Frontal cortex (tissue), 4 donors: ENCODE measurements around the gene PRKAR2A. TPM values are rescaled to one million over a fixed set of nuclear protein-coding genes. Genes with fewer than 3 reads are reported as not detected.
"Not testable (repeated sequence)": the region's sequence is repeated elsewhere in the genome, so short reads cannot be mapped to it uniquely, and the experiment has no call there.

Source experiments
- DNase-seq, 2 donors: peaks; one replicate each; pipeline ENCODE4 v3.0.0; 2012; ENCODE audit warnings: low spot score in 2 of 2
- FAIRE-seq: peaks from 2 replicates; lab custom pipeline; 2012; peaks lifted over from hg19 to GRCh38; lab: Jason Lieb, UNC
- total RNA-seq: library from RNA; depleted of rRNA; stranded (reverse); fragments of >200 nt; gene quantifications from one replicate; pipeline ENCODE4 v1.2.3, GENCODE V29; 2014
- donor health status: control.
- donor health status: control.
- donor health status: control.

Gene PRKAR2A
- total RNA-seq, 1 donor from 2014 or later: 32.2 TPM

DNA sequence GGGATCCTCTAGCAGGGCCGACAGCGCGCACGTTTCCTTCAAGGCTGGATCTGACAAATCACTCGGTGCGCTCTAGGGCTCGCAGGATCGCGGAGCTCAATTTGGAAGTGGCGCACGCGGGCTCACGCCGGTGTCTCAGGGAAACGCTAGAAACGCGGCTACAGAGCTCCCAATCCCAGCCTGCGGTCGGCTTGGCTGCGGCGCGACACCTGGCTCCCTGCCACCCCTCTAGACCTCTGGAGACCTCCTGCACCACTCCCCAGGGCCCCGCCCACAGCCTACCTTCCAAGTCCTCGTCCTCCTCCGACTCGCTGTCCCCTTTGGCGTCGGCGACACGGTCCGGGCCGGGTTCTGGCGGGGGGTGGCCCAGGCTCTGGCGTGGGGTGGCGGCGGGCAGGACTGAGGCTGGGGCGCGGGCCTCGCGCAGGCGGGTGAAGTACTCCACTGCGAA is 596 bp downstream of the PRKAR2A start:
- DNase-seq (peak; percentile 46 to 60), FAIRE-seq (no peak)

DNA sequence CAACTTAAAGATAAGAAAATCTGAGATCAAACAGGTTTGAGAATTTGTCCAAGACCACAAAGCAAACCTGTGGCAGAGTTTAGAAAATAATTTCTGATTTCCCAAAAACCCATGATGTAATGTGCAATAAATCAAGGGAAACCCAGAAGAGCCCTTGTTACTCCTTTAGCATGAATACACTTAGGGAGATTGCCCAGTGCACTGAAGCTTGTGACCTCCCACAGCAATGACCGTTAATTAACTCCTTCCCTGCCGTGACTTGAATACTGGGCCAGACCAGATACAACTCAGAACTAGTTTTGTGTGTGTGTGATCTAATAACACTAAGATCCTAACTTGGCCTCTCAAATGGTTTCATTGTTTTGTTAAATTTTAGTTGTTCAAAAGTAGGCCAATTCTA is 2.5 kb downstream of the PRKAR2A start:
- FAIRE-seq (no peak), DNase-seq (no peak)

DNA sequence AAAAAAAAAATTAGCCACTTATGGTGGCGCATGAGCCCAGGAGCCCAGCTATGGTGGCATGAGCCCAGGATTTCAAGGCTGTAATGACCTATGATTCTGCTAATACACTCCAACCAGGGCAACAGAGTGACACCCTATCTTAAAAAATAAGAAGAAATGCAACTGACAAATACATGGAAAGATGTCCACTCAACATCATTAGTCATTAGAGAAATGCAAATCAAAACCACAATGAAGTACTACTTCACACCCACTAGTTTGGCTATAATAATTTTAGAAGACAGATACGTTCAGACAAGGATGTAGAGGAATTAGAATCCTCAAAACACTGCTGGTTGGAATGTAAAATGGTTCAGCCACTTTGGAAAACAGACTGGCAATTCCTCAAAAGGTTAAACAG is 10.5 kb downstream of the PRKAR2A start:
- FAIRE-seq (no peak), DNase-seq (no peak)

DNA sequence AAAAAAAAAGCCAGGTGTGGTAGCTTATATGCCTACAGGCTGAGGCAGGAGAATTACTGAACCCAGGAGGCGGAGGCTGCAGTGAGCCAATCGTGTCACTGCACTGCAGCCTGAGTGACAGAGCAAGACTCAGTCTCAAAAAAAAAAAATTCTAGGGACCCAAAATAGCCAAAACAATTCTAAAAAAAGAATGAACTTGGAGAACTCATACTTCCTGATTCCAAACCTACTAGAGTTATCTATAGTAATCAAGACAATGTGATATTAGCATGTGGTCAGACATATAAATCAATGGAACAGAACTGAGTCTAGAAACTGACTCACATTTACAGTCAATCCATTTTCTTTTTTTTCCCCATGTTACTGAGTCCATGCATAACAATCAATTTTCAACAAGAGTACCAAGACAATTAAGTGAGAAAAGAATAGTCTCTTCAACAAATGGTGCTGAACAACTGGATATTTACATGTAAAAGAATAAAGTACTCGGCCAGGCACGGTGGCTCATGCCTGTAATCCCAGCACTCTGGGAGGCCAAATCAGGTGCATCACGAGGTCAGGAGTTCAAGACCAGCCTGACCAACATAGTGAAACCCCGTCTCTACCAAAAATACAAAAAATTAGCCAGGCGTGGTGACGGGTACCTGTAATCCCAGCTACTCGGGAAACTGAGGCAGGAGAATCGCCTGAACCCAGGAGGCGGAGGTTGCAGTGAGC is 11.9 kb downstream of the PRKAR2A start:
- FAIRE-seq: no peak
- no peak for DNase-seq

DNA sequence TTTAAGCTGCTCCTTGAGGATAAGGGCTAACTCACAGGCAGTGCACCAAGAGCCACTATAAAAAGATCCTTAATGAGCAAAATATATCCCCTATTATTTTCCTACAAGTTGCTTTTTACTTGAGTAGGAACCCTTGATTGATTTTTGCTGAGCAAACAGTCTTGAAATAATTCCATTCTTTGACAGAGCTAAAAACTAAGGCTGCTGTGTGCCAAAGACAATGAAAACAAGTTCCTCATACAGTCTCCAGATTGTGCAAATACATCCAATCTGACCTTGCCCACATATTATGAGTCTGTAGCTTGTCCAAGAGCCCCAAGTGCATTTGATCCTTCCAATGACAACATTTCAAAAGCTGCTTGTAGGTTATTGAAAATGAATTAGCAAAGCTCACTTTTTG is 15.0 kb downstream of the PRKAR2A start:
- FAIRE-seq (no peak), DNase-seq (no peak)

DNA sequence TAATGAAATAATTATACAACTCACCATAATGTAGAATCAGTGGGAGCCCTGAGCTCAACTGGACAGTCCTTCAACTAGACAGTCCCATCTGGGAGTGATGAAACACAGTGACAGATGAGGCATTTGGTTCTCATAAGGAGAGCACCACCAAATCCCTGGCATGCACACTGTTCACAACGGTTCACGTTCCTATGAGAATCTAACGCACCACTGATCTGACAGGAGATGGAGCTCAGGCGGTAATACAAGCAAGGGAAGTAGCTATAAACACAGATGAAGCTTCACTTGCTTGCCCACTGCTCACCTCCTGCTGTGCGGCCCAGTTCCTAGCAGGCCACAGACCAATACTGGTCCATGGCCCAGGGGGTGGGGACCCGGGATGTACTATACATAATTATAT is 17.0 kb downstream of the PRKAR2A start:
- FAIRE-seq (no peak), DNase-seq (no peak)

DNA sequence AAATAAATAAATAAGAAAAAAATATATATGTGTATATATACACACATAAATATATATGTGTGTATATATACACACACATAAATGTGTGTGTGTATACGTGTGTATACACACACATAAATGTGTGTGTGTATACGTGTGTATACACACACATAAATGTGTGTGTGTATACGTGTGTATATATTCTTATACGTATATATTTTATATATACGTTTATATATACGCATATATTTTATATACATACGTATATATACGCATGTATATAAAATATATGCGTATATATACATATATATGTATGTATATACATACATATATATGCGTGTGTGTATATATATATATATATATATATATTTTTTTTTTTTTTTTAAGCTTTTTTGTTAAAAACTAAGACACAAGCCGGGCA is 18.1 kb downstream of the PRKAR2A start:
- DNase-seq, FAIRE-seq: not testable (repeated sequence)

DNA sequence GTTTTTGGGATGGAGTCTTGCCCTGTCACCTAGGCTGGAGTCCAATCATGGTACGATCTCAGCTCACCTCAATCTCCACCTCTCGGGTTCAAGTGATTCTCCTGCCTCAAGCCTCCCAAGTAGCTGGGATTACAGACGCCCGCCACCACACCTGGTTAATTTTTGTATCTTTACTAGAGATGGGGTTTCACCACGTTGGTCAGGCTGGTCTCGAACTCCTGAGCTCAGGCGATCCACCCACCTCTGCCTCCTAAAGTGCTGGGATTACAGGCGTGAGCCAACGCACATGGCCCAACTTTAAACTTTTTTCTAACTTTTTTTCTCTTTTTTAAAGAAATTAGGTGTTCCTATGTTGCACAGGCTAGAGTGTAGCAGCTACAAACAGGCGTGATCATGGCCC is 19.8 kb downstream of the PRKAR2A start:
- DNase-seq, FAIRE-seq: not testable (repeated sequence)

DNA sequence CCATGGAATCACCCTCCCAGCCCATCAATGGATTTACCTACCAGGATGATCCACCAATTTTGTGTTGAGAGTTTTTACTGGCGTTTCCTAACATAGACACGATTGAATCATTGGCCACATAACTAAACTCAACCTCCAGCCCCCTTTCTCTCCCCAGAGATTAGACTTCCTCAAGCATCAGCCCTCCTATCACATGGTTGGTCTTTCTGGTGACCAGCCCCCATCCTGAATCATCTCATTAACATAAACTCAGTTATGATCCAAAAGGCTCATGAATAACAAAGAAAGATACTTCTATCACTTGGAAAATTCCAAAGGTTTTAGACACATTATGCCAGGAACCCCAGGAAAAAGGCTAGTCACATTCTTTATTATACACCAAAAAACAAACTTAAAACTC is 21.2 kb downstream of the PRKAR2A start:
- no peak for FAIRE-seq
- no peak for DNase-seq

DNA sequence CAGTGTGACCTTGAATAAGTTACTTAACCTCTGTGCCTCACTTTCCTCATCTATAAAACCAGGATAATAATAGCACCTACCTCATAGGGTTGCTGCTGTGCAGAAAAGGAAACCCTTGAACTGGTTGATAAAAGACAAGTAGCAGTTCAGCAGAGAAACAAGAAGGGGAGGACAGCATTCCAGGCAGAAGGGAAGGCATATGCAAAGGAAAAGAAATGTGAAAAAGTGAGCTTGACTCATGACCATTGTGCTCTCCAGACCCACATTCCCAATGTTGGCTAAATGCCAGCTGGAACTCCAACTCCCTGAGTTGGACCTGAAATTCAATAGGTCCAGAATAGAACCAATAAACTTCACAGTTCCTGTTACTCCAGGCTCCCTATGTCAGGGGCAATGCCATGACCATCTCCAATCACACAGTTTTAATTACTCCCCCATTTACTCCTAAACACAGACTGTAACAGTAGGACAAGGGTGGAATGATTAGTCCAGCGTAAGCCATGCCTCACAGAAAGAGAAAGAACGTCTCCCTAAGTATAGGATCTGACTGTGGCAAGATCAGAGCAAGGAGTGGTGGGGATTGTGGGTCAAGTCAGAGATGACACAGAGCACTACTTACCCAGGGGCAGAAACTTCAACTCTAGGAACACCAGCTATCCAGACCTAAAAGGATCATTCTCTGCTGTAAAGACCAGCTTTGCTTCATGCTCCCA is 26.9 kb downstream of the PRKAR2A start:
- DNase-seq (no peak), FAIRE-seq (no peak)

DNA sequence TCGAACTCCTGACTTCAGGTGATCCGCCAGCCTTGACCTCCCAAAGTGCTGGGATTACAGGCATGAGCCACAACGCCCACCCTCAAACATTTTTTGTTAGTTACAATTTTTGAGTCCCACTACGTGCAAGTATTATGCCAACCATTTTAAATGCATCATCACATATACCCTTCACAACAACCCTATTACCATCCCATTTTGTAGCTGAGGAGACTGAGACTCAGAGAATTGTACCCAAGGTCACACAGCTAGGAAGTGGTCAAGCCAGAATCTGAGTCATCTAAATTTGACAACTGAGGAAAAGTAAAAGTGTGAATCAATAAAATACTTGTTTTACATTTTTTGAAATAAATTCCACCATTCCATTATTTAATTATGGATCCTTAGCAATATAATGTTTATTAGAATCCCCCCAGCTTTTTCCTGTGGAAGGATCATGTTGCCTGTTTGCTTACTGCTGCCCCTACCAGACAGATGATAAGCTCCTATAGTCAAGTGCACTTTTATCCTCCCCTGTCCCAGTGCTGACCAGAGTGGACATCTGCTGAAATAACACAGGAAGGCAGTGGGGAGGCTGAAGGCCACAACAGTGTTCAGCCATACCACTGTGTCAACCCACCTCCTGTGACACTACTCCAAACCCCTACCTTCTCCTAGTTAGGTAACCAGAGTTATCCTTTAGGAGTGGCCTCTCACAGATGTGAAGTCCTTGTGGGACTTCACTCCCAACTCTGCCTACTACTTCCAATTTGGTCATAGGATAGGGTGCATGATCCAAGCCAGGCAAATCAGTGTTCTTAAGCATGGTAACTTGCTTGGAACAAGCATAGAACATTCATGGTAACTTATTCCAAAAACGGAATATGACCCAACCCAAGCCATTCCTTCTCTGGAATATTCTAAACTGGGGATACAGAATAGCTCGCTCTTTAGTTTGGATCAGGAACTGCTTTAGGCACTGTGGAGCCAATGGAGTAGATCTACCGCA is 28.1 kb downstream of the PRKAR2A start:
- DNase-seq (no peak), FAIRE-seq (no peak)

DNA sequence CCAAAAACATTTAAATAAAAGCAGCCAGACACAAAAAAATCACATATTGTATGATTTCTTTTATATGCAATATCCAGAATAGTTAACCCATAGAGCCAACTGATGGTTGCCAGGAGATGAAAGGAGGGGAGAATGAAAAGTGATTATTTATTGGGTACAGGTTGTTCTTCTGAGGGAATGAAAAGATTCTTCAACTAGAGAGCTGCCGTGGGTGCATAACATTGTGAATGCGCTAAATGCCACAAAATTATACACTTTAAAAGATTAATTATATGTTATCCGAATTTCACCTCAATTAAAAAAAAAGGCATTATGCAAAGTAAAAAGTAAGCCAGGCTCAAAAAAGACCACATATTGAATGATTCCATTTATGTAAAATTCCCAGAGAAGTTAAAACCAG is 36.1 kb downstream of the PRKAR2A start:
- DNase-seq (no peak), FAIRE-seq (no peak)

DNA sequence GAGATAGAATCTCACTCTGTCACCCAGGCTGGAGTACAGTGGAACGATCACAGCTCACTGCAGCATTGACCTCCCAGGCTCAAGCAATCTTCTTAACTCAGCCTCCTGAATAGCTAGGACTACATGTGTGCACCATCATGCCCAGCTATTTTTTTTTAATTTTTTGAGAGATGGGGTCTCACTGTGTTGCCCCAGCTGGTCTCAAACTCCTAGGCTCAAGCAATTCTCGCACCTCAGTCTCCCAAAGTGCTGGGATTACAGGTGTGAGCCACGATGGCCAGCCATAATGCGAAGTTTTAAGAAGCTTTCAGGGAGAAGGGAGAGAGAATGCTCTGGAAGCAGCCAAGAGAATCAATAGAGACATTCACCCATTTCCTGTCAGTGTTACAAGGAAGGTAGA is 42.7 kb downstream of the PRKAR2A start:
- DNase-seq: no peak
- no peak for FAIRE-seq

DNA sequence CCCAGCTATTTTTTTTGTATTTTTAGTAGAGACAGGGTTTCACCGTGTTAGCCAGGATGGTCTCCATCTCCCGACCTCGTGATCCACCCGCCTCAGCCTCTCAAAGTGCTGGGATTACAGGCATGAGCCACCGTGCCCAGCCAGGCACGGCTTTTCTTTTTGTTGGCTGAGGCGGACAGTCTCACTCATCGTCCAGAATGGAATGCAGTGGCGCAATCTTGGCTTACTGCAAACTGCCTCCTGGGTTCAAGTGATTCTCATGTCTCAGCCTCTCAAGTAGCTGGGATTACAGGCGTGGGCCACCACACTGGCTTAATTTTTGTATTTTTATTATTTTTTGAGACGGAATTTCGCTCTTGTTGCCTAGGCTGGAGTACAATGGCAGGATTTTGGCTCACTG is 46.8 kb downstream of the PRKAR2A start:
- not testable (repeated sequence) for DNase-seq, FAIRE-seq

DNA sequence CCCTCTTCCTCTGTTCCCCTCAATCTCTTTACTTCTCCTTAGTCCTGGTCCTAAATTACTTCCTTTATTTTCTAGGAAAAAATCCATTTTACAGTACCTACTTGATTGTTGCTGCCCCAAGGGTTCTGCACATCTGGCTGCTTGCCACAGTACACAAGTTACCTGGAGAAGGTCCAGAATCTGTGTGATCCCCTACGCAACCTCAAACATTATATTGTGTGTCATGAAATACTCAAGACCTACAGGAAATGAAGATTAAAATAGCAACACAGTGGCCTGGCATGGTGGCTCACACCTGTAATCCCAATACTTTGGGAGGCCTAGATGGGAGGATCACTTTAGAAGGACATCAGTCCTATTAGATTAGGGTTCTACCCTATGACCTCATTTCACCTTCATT is 48.7 kb downstream of the PRKAR2A start:
- no peak for DNase-seq
- FAIRE-seq: no peak

DNA sequence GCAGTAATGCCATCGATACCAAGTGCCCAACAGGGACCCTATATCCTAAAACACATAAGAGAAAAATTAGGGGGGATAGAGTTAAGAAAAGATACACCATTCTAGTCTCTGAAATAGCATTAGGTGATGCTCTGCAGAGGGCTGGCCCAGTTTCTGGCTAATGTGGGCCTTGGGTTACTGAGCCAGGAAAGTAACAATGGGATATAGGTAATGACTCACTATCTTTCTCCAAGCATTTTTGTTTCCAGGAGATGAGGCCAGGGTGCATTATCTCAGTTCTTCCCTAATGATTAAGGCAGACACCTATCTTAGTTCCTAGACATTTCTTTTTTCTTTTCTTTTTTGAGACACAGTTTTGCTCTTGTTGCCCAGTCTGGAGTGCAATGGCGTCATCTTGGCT is 50.0 kb downstream of the PRKAR2A start:
- DNase-seq (no peak), FAIRE-seq (no peak)

DNA sequence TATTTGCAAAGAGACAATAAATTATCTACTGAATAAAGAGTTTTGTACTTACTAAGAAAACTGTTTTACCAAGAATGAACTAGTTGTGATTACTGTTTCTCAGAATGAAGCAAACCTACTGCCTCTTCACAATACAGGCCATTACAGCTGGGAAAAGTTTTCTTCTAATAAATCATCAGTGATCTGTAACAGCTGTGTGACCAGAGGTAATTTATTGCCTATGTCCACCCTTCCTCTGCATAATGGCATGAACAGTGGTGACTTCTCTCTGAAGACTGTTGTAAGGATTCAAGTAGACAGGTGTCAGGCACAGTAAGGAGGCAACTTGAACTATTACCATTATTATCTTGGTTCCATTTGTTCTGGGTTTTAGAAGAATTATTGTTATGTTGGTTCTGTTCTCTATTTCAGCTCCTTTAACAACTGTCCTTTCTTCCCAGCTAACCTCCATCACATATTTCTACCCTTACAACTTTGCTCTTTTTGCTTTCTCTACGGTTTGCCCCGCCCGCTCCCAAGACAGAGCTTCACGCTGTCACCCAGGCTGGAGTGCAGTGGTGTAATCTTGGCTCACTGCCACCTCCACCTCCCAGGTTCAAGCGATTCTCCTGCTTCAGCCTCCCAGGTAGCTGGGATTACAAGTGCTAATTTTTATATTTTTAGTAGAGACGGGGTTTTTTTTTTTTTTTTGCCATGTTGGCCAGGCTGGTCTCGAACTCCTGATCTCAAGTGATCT is 51.5 kb downstream of the PRKAR2A start:
- DNase-seq: no peak
- no peak for FAIRE-seq

DNA sequence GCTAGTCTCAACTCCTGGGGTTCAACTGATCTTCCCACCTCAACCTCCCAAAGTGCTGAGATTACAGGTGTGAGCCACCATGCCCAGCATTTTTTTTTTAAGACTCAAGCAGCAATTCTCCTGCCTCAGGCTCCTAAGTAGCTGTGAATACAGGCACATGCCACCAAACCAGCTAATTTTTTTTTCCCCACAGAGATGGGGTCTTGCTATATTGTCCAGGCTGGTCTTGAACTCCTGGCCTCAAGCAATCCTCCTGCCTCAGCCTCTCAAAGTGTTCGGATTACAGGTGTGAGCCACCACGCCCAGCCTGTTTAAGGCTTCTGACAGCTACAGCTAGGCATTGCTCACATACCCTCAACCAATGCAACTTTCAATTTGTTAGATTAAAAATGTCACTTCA is 54.2 kb downstream of the PRKAR2A start:
- DNase-seq, FAIRE-seq: not testable (repeated sequence)

DNA sequence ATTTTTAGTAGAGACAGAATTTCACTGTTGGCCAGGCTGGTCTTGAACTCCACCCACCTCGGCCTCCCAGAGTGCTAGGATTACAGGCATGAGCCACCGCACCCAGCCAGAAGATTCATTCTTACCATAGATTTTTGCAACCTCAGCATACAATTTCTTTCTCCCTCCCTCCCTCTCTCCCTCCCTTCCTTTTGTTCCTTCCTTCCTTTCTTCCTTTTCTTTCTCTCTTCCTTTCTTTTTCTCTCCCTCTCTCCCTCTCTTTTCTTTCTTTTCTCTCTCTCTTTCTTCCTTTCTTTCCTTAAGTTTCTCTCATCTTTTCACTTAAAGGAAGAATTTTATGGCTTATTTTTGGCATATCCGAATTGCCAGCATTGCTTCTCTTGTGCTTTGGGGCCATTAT is 58.0 kb downstream of the PRKAR2A start:
- FAIRE-seq (no peak), DNase-seq (no peak)
